GM12801 (cell line): ENCODE data around the gene NHS.

Experiments
- TF ChIP-seq, protein P1 (sequence below): IDR thresholded peaks from one replicate; pipeline ENCODE4 v1.5.1; 2011; ENCODE audit warnings: control low read depth; ENCODE audit not compliant: insufficient read length; ENCODE audit errors: extremely low read depth

NHS gene

DNA sequence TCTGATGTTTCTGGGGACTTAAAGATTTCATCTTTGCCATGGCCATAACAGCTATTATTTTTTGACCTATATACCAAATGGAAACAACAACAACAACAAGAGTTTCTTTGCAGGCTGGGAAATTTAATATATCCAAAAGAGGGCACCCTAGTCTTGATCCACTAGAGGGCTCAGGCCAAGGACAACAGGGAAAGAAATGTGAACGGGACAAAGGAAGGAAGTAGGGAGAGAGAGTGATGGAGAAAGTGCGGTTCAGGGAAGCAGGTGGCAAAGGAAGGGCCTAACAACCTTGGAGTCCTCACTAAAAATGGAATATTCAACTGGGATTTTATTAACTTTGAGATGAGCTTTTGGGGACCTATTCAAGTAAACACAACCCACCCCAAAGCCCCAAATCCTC is 294.5 kb downstream of the NHS start:
- TF ChIP-seq, protein P1, sequence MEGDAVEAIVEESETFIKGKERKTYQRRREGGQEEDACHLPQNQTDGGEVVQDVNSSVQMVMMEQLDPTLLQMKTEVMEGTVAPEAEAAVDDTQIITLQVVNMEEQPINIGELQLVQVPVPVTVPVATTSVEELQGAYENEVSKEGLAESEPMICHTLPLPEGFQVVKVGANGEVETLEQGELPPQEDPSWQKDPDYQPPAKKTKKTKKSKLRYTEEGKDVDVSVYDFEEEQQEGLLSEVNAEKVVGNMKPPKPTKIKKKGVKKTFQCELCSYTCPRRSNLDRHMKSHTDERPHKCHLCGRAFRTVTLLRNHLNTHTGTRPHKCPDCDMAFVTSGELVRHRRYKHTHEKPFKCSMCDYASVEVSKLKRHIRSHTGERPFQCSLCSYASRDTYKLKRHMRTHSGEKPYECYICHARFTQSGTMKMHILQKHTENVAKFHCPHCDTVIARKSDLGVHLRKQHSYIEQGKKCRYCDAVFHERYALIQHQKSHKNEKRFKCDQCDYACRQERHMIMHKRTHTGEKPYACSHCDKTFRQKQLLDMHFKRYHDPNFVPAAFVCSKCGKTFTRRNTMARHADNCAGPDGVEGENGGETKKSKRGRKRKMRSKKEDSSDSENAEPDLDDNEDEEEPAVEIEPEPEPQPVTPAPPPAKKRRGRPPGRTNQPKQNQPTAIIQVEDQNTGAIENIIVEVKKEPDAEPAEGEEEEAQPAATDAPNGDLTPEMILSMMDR, result no peak

DNA sequence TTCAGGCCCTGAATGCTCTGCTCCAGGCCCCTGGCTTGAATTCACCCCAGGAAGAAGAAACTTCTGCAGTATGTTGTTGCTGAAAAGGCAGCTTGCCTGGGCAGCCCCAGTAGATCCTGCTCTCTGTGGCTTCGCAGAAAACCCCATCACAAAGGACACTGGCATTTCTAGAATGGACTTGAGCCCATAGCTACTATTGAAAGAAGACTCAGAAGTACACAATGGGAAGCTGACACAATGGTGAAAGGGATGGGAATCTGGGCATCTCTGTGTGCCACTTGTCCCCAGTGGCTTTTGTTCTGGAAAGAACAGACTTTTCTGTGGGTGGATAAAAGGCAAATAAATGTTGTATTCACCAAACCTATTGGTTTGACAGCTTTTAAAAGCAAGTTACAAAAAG is 294.9 kb downstream of the NHS start:
- TF ChIP-seq, protein P1, result no peak

DNA sequence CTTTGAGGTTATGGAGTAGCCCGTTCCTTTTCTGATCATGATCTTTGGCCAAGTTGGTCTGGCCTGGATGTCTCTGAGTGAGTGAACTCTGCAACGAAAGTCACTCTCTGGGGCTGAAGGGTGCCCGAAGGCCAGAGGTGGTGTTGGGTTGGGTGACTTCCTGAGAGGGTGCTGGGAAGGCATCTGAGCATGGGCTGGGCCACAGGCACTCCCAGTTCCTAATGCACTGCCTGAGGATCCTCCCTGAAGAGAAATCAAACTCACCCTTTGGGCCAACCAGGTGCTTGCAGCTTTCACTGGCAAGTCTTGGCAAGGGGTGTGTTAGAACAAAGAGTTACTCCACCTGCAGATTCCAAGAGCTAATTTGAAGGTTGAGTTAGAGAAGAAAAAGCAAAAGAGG is 295.9 kb downstream of the NHS start:
- TF ChIP-seq, protein P1, result no peak

DNA sequence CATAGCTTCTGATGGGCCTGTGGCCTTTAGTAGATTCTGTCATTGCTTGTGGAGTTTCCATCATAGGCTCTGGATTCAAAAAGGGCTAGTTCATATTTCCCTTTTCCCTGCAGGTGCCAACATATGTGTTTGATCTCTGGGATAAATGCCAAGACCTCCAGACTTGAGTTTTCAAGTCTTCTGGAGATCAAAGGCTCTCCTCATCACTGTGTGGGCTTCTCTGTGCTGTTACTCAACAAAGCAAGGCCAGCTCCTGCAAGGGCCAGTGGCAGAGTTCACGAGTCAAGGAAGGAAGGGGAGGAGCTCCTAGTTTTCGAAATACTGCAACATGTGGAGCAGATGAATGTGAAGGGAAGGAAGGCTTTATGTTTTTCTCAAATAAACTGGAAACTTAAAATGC is 299.6 kb downstream of the NHS start:
- TF ChIP-seq, protein P1, result no peak

DNA sequence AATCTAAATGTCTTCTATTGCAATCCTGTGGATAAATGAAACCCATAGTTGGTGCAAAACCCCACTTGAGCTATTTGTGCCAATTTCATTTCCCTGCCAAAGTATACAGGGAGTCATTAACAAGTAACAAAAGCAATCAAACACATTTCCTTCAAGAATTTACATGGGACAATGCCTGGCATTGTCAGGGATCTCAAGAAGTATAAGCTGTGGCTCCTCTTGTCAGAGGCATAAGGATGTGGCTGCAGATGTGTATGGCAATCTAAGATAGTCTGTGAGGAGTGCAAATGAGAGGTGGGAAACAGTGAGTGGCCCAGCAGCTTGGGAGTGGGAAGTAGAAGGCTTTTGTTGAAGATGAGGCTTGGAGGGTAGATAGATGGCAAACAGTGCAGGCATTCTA is 304.3 kb downstream of the NHS start:
- TF ChIP-seq, protein P1, result no peak

DNA sequence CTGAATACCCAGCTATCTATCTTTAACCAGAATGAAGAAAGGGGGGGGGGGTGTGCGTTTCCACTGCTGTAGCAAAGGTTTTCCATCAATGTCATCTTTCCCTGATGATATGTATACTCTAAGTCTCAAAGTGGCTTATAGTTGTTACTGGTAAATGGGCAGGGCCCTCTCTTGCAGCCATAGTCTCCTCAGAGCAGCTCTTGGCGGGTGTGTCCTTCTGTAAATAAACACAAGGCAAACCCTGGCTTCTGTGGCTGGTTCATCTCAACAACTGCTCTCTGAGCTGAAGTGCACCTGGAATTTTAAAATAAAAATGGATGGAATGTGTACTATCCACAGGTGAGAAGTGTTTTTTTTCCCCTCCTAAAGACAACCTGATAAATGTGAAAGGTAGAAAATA is 304.8 kb downstream of the NHS start:
- TF ChIP-seq, protein P1, result no peak

DNA sequence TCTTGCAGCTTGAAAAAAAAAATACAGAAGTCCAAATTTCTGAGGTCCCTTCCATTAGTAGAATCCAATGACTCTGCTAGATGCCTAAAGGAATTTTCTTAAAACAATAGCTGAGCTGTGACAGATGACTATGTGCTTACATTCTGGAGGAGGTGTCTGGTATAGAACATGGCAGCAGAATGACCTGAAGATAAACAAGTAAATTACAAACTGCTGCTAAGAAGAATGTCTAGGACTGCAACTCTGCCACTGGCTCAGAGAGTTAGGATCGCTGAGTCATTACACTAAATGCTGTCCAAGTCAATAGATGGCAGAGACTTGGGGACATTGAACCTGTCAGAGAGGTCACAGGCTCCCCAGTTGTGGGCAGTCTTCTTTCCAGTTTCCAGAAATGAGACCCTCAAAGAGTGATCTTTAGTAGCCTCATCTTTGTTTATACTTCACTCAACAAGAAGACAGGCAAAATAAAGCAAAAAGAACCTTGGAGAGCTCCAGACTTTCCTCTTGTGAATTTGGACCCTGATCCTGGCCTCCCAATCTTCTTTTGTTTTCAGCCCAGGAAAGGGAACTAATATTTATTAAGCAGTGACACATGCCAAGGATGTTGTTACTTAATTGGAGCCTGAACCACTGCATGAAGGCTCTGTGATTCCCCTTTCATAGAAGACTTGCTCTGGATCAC is 305.9 kb downstream of the NHS start:
- TF ChIP-seq, protein P1, result no peak

DNA sequence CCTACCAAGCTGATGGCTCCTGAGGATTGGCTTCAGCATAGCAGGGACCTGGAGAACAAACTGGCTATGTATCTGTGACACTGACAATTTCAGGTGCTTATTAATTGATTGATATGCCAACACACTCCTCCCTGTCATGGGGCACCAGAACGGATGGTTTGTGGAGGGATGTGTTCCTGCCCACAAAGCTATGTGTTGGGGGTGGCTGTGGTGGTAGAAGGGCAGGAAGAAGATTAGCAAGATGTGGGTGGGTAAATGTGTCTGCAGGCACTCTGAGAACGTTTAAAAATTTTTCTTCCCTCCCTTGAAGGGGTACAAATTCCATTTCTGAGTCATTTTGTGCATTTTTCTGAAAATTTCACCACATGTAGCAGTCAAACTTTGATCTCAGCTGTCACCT is 307.3 kb downstream of the NHS start:
- TF ChIP-seq, protein P1, result no peak
